GM23338 (cell line): ENCODE measurements around the gene UBA5.

Experiments
- CREB1 ChIP-seq: fragments of 250-450 bp; sonication (Bioruptor Pico); IDR thresholded peaks from 2 replicates; pipeline ENCODE4 v1.5.0; 2020; ENCODE audit warnings: low read depth, mild to moderate bottlenecking, moderate library complexity
- EZH2 ChIP-seq: fragments of 200-600 bp; sonication (generic); IDR thresholded peaks from one replicate; pipeline ENCODE4 v1.8.0; 2017; ENCODE audit warnings: antibody characterized with exemption, mild to moderate bottlenecking, low read depth; ENCODE audit not compliant: unreplicated experiment
- EZH2phosphoT487 ChIP-seq: fragments of 200-600 bp; sonication (generic); IDR thresholded peaks from one replicate; pipeline ENCODE4 v1.8.1; 2018; ENCODE audit warnings: antibody characterized with exemption; ENCODE audit not compliant: unreplicated experiment
- JUNB ChIP-seq: IDR thresholded peaks from one replicate; pipeline ENCODE4 v1.6.1; 2016; ENCODE audit warnings: antibody characterized with exemption; ENCODE audit not compliant: unreplicated experiment
- NANOG ChIP-seq: IDR thresholded peaks from 2 replicates; pipeline ENCODE4 v1.6.1; 2016; ENCODE audit warnings: antibody characterized with exemption, borderline replicate concordance
- POLR2AphosphoS5 ChIP-seq: IDR thresholded peaks from 2 replicates; pipeline ENCODE4 v1.6.1; 2016; ENCODE audit warnings: antibody characterized with exemption, low read depth
- ZNF331 ChIP-seq: fragments of 250-450 bp; sonication (Bioruptor Pico); IDR thresholded peaks from 2 replicates; pipeline ENCODE4 v1.5.0; 2020; ENCODE audit warnings: low read depth, mild to moderate bottlenecking, moderate library complexity
- TF ChIP-seq, protein P1 (sequence below): IDR thresholded peaks from one replicate; pipeline ENCODE4 v1.6.1; 2018; ENCODE audit warnings: antibody characterized with exemption; ENCODE audit not compliant: unreplicated experiment
- TF ChIP-seq, protein P2 (sequence below): IDR thresholded peaks from 2 replicates; pipeline ENCODE4 v1.6.1; 2016; ENCODE audit warnings: antibody characterized with exemption
- TF ChIP-seq, protein P3 (sequence below), 2 experiments: fragments of 200-600 bp in 1 of 2; sonication (generic) in 1 of 2; conservative IDR thresholded peaks; 2 replicates each; pipeline versions ENCODE4 v1.5.1 to v1.6.1; 2016 to 2017; ENCODE audit warnings: antibody characterized with exemption in 2 of 2, low read depth in 2 of 2, mild to moderate bottlenecking in 2 of 2, moderate library complexity in 1 of 2
- TF ChIP-seq, protein P4 (sequence below): fragments of 250-450 bp; sonication (Bioruptor Pico); IDR thresholded peaks from 2 replicates; pipeline ENCODE4 v1.5.0; 2020; ENCODE audit warnings: mild to moderate bottlenecking, moderate library complexity

DNA sequence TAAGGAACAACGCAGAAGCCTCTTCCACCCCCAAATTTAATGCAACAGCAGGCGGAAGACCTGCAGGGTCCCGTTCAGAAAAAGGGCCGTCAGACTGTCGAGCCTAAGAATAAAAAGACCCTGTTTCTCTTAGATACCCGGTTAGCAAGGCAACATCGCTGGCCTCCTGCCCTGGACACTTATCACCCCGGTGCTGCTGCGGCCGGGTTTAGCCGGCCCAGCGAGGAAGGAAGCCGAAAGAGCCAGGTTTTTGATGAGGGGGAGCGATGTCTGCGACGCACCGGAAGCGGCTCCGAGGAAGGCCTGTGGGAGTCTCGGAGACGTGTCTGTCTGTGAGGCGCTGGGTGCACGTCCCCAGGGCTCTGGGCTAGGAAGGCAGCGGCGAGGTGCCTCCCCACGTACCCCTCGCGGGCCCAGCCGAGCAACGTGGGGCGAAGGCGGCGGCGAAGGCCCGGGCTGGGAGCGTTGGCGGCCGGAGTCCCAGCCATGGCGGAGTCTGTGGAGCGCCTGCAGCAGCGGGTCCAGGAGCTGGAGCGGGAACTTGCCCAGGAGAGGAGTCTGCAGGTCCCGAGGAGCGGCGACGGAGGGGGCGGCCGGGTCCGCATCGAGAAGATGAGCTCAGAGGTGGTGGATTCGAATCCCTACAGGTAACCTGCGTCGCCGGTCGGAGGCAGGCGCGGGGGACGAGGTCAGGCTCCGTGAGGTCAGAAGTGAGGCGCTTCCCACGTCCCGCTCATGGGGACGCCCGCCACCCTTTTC lies at the start of gene UBA5:
- TF ChIP-seq, protein P1, sequence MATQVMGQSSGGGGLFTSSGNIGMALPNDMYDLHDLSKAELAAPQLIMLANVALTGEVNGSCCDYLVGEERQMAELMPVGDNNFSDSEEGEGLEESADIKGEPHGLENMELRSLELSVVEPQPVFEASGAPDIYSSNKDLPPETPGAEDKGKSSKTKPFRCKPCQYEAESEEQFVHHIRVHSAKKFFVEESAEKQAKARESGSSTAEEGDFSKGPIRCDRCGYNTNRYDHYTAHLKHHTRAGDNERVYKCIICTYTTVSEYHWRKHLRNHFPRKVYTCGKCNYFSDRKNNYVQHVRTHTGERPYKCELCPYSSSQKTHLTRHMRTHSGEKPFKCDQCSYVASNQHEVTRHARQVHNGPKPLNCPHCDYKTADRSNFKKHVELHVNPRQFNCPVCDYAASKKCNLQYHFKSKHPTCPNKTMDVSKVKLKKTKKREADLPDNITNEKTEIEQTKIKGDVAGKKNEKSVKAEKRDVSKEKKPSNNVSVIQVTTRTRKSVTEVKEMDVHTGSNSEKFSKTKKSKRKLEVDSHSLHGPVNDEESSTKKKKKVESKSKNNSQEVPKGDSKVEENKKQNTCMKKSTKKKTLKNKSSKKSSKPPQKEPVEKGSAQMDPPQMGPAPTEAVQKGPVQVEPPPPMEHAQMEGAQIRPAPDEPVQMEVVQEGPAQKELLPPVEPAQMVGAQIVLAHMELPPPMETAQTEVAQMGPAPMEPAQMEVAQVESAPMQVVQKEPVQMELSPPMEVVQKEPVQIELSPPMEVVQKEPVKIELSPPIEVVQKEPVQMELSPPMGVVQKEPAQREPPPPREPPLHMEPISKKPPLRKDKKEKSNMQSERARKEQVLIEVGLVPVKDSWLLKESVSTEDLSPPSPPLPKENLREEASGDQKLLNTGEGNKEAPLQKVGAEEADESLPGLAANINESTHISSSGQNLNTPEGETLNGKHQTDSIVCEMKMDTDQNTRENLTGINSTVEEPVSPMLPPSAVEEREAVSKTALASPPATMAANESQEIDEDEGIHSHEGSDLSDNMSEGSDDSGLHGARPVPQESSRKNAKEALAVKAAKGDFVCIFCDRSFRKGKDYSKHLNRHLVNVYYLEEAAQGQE: peak; percentile 2
- TF ChIP-seq, protein P2, sequence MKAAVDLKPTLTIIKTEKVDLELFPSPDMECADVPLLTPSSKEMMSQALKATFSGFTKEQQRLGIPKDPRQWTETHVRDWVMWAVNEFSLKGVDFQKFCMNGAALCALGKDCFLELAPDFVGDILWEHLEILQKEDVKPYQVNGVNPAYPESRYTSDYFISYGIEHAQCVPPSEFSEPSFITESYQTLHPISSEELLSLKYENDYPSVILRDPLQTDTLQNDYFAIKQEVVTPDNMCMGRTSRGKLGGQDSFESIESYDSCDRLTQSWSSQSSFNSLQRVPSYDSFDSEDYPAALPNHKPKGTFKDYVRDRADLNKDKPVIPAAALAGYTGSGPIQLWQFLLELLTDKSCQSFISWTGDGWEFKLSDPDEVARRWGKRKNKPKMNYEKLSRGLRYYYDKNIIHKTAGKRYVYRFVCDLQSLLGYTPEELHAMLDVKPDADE: no peak
- TF ChIP-seq, protein P3, sequence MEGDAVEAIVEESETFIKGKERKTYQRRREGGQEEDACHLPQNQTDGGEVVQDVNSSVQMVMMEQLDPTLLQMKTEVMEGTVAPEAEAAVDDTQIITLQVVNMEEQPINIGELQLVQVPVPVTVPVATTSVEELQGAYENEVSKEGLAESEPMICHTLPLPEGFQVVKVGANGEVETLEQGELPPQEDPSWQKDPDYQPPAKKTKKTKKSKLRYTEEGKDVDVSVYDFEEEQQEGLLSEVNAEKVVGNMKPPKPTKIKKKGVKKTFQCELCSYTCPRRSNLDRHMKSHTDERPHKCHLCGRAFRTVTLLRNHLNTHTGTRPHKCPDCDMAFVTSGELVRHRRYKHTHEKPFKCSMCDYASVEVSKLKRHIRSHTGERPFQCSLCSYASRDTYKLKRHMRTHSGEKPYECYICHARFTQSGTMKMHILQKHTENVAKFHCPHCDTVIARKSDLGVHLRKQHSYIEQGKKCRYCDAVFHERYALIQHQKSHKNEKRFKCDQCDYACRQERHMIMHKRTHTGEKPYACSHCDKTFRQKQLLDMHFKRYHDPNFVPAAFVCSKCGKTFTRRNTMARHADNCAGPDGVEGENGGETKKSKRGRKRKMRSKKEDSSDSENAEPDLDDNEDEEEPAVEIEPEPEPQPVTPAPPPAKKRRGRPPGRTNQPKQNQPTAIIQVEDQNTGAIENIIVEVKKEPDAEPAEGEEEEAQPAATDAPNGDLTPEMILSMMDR (conservative IDR thresholded peaks at IDR 0.05; ENCODE audit: low read depth in 2 of 2): no peak
- TF ChIP-seq CREB1 (CRISPR knock-in tag) (no peak; the same call in 1 of the 2 replicates), POLR2AphosphoS5 (peak; percentile 76), EZH2 (no peak), NANOG (no peak), JUNB (no peak), EZH2phosphoT487 (no peak), ZNF331 (no peak)
- TF ChIP-seq, protein P4, sequence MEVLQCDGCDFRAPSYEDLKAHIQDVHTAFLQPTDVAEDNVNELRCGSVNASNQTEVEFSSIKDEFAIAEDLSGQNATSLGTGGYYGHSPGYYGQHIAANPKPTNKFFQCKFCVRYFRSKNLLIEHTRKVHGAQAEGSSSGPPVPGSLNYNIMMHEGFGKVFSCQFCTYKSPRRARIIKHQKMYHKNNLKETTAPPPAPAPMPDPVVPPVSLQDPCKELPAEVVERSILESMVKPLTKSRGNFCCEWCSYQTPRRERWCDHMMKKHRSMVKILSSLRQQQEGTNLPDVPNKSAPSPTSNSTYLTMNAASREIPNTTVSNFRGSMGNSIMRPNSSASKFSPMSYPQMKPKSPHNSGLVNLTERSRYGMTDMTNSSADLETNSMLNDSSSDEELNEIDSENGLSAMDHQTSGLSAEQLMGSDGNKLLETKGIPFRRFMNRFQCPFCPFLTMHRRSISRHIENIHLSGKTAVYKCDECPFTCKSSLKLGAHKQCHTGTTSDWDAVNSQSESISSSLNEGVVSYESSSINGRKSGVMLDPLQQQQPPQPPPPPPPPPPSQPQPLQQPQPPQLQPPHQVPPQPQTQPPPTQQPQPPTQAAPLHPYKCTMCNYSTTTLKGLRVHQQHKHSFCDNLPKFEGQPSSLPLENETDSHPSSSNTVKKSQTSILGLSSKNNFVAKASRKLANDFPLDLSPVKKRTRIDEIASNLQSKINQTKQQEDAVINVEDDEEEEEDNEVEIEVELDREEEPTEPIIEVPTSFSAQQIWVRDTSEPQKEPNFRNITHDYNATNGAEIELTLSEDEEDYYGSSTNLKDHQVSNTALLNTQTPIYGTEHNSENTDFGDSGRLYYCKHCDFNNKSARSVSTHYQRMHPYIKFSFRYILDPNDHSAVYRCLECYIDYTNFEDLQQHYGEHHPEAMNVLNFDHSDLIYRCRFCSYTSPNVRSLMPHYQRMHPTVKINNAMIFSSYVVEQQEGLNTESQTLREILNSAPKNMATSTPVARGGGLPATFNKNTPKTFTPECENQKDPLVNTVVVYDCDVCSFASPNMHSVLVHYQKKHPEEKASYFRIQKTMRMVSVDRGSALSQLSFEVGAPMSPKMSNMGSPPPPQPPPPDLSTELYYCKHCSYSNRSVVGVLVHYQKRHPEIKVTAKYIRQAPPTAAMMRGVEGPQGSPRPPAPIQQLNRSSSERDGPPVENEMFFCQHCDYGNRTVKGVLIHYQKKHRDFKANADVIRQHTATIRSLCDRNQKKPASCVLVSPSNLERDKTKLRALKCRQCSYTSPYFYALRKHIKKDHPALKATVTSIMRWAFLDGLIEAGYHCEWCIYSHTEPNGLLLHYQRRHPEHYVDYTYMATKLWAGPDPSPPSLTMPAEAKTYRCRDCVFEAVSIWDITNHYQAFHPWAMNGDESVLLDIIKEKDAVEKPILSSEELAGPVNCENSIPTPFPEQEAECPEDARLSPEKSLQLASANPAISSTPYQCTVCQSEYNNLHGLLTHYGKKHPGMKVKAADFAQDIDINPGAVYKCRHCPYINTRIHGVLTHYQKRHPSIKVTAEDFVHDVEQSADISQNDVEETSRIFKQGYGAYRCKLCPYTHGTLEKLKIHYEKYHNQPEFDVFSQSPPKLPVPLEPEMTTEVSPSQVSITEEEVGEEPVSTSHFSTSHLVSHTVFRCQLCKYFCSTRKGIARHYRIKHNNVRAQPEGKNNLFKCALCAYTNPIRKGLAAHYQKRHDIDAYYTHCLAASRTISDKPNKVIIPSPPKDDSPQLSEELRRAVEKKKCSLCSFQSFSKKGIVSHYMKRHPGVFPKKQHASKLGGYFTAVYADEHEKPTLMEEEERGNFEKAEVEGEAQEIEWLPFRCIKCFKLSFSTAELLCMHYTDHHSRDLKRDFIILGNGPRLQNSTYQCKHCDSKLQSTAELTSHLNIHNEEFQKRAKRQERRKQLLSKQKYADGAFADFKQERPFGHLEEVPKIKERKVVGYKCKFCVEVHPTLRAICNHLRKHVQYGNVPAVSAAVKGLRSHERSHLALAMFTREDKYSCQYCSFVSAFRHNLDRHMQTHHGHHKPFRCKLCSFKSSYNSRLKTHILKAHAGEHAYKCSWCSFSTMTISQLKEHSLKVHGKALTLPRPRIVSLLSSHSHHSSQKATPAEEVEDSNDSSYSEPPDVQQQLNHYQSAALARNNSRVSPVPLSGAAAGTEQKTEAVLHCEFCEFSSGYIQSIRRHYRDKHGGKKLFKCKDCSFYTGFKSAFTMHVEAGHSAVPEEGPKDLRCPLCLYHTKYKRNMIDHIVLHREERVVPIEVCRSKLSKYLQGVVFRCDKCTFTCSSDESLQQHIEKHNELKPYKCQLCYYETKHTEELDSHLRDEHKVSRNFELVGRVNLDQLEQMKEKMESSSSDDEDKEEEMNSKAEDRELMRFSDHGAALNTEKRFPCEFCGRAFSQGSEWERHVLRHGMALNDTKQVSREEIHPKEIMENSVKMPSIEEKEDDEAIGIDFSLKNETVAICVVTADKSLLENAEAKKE (CRISPR knock-in tag): no peak
